ENCODE measurements around the gene CAPN10. TPM values are rescaled to one million over a fixed set of nuclear protein-coding genes. Genes with fewer than 3 reads are reported as not detected.

CAPN10 gene
- total and polyA plus RNA-seq, 2 donors (not counting 3 experiments of a cell fraction or from before 2014, with no cell fraction given): 25.2 to 39.9 TPM

DNA sequence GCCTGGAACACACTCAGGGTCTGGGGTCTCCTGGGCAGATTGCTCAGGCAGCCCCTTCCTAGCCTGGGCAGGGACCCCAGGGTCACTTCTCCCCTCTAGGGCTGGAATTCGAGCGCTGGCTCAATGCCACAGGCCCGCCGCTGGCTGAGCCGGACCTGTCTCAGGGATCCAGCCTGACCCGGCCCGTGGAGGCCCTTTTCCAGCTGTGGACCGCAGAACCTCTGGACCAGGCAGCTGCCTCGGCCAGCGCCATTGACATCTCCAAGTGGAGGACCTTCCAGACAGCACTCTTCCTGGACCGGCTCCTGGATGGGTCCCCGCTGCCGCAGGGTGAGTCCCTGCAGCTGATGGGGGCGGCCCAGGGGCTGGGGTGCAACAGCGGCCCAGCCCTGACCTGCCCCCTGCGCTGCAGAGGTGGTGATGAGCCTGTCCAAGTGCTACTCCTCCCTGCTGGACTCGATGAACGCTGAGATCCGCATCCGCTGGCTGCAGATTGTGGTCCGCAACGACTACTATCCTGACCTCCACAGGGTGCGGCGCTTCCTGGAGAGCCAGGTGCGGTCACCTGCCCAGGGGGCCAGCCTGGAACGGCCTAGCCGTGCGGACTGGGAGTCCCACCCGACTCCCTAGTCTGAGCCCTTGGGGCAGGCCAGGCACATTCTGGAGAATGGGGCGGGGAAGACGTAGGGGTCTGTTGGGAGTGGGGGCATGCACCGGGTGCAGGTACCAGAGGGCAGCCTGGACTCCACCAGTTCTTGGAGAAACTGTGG, 9.9 kb upstream of the CAPN10 start:
- H3K4me1 ChIP-seq (ENCODE audit: control insufficient read depth, extremely low read depth, insufficient read depth, low read length): no peaks in the 10 kb centered on the region
- H3K4me3 ChIP-seq (replicated peaks in 1 of 3; ENCODE audit: insufficient read depth in 1 of 3, low read depth in 1 of 3, low read length in 3 of 3): no peak overlapping the region
- H3K79me2 ChIP-seq (ENCODE audit: control insufficient read depth, insufficient read depth, low read length): peaks cover 2% of the 10 kb centered on the region
- no TSS peak for BruUV-seq (replicated peaks)
- FAIRE-seq (no peak), DNase-seq (ENCODE audit: low read depth, low spot score) (no peak)
- no peak overlapping the region for H3K4me2 ChIP-seq (ENCODE audit: insufficient read depth, low read length)
- H3K9me3 ChIP-seq (replicated peaks; ENCODE audit: control insufficient read depth, insufficient read depth, low read length): no peaks in the 10 kb centered on the region
- no peaks in the 10 kb centered on the region for H3K27me3 ChIP-seq (ENCODE audit: control insufficient read depth in 2 of 2, insufficient read depth in 2 of 2, low read length in 2 of 2)
- ChIA-PET CTCF (no interaction called here), POLR2A (no interaction called here)
- H3K27ac ChIP-seq (ENCODE audit: insufficient read depth, low read depth, low read length): no peak overlapping the region
- H3K36me3 ChIP-seq (ENCODE audit: control insufficient read depth in 2 of 2, extremely low read depth in 1 of 2, insufficient read depth in 2 of 2, low read length in 2 of 2): peaks cover 0 to 30% of the 10 kb centered on the region in 2 experiments
- no peaks in the 10 kb centered on the region for H3K9me1 ChIP-seq (replicated peaks; ENCODE audit: control insufficient read depth, extremely low read depth, insufficient read depth, low read length)
- dilution Hi-C loops (cut with MboI; ENCODE audit: extremely low pct_ligation_motif_present, low sequenced_read_pairs) (no loop called here), intact Hi-C loops (cut with micrococcal nuclease) (no loop called here)
- TF ChIP-seq JUN (IDR thresholded peaks at IDR 0.05; ENCODE audit: borderline replicate concordance, insufficient read depth, insufficient read length, low read depth): no peak
- TF ChIP-seq MYC (IDR thresholded peaks at IDR 0.05; ENCODE audit: low read depth, low read length): no peak
- TF ChIP-seq, protein P1, sequence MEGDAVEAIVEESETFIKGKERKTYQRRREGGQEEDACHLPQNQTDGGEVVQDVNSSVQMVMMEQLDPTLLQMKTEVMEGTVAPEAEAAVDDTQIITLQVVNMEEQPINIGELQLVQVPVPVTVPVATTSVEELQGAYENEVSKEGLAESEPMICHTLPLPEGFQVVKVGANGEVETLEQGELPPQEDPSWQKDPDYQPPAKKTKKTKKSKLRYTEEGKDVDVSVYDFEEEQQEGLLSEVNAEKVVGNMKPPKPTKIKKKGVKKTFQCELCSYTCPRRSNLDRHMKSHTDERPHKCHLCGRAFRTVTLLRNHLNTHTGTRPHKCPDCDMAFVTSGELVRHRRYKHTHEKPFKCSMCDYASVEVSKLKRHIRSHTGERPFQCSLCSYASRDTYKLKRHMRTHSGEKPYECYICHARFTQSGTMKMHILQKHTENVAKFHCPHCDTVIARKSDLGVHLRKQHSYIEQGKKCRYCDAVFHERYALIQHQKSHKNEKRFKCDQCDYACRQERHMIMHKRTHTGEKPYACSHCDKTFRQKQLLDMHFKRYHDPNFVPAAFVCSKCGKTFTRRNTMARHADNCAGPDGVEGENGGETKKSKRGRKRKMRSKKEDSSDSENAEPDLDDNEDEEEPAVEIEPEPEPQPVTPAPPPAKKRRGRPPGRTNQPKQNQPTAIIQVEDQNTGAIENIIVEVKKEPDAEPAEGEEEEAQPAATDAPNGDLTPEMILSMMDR (IDR thresholded peaks at IDR 0.05; ENCODE audit: extremely low read depth in 1 of 2, insufficient read depth in 1 of 2, low read depth in 1 of 2, low read length in 2 of 2): no peak
- TF ChIP-seq, protein P2, sequence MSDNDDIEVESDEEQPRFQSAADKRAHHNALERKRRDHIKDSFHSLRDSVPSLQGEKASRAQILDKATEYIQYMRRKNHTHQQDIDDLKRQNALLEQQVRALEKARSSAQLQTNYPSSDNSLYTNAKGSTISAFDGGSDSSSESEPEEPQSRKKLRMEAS (IDR thresholded peaks at IDR 0.05; ENCODE audit: insufficient read depth, insufficient read length): no peak
- TF ChIP-seq POLR2AphosphoS5 (IDR thresholded peaks at IDR 0.05; ENCODE audit: insufficient read depth, low read depth, low read length): no peak
- no peak for TF ChIP-seq FOS (IDR thresholded peaks at IDR 0.05; ENCODE audit: borderline replicate concordance, insufficient read depth, low read length)
- no peak for TF ChIP-seq GATA2 (IDR thresholded peaks at IDR 0.05; ENCODE audit: insufficient read depth, insufficient read length, low read depth, low read length)
- H2AFZ ChIP-seq (ENCODE audit: low read depth, low read length): no peak overlapping the region
- no peaks in the 10 kb centered on the region for H4K20me1 ChIP-seq (replicated peaks; ENCODE audit: control insufficient read depth, extremely low read depth, insufficient read depth, low read length)
- no peak overlapping the region for H3K9ac ChIP-seq (replicated peaks; ENCODE audit: extremely low read depth, insufficient read depth, low read length)

All from endothelial cell of umbilical vein (primary cell).